Measurements from ENCODE around the gene RARA.

RARA gene

DNA sequence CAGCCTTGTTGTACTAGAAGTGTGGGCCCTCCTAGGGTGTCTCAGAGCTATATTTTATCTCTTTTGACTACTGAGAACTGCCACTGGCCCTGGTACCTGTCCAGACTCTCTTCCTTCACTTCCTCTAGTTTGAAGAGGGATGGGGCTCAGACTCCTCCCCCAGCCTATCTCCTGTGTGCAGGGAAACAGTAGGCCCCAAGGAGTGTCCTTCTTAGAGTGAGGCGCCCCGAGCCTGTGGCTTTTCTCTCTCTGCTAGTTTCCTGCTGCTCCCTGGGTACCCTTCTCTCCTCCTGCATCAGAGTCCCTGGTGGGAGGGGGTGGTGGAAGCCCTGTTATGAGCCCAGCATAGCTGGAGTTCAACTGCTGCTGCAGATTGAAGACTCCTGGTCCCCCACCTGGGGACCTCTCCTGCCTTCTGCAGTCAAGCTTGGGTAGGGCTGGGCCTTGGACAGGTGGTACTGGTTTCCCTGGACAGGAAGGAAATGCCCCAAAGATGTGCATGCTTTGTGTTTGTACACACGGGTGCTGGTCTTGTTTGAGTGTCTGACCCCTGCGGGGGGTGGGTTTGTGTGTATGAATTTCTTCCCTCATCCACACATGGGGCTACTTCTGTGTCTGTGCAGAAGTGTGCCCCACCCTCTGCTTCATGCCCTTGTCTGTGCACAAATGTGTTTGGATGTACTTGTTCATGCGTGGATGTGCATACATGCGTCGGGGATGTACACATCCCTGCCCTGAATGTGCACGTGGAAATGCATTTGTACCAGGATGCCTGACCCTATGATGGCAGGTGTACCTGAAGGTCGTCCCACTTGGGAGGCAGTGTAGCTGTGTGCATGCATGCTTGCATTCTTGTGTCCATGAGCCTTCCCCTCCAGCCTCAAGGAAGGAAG is 6.9 kb downstream of the RARA start:
- Histone ChIP-seq H3K27me3 (ENCODE audit: low read depth) (no peaks in the 10 kb centered on the region), H3K4me1 (peaks cover 11% of the 10 kb centered on the region), H3K9me3 (no peaks in the 10 kb centered on the region), H3K4me3 (no peak overlapping the region), H3K36me3 (replicated peaks) (peaks cover 3% of the 10 kb centered on the region; the same call in 1 of the 2 replicates)
- DNase-seq (ENCODE audit: low spot score in 2 of 2), result no peak
- in situ Hi-C loops (cut with MboI; ENCODE audit: low sequenced_read_pairs), result no loop called here

GRCh38 chr17:40316571-40317344 is 7.8 kb downstream of the RARA start:
- H3K4me1 ChIP-seq, result peaks cover 11% of the 10 kb centered on the region

DNA sequence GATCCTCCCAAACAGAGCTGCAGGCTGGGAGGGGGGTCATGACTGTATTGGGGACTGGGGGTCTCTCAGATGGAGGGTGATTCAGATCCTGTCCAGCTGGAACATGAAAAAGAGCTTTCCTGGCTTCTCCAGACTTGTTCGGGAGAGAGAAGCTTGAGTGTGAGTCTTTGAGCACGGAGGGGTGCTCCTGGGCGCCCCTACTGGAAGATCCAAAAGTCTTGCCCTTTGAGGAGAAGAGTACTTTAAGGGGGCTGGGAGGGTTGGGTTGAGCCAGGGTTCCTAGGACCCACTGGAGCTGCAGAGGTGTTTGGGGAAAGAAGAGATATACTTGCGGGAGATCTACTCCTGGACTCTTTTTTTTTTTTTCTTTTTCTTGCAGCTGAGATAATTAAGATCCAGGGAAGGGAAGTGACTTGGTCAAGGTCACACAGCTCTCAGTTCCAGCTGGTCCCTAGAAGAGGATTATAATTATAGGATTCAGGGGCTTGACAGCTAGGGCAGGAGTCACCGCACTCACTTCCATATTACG is 8.4 kb downstream of the RARA start:
- DNase-seq (ENCODE audit: low spot score in 2 of 2), result peak; percentile 42 to 73
- peaks cover 11% of the 10 kb centered on the region for H3K4me1 ChIP-seq
- in situ Hi-C loops (cut with MboI; ENCODE audit: low sequenced_read_pairs), result no loop called here

More at GRCh38 chr17:40316571-40317344, 7.8 kb downstream of the RARA start:
- in situ Hi-C loops (cut with MboI; ENCODE audit: low sequenced_read_pairs), result no loop called here
- no peak for DNase-seq (ENCODE audit: low spot score in 2 of 2)
- Histone ChIP-seq H3K9me3 (no peaks in the 10 kb centered on the region), H3K4me3 (no peak overlapping the region), H3K27me3 (ENCODE audit: low read depth) (no peaks in the 10 kb centered on the region), H3K36me3 (replicated peaks) (peaks cover 3% of the 10 kb centered on the region; the same call in 1 of the 2 replicates)

DNA sequence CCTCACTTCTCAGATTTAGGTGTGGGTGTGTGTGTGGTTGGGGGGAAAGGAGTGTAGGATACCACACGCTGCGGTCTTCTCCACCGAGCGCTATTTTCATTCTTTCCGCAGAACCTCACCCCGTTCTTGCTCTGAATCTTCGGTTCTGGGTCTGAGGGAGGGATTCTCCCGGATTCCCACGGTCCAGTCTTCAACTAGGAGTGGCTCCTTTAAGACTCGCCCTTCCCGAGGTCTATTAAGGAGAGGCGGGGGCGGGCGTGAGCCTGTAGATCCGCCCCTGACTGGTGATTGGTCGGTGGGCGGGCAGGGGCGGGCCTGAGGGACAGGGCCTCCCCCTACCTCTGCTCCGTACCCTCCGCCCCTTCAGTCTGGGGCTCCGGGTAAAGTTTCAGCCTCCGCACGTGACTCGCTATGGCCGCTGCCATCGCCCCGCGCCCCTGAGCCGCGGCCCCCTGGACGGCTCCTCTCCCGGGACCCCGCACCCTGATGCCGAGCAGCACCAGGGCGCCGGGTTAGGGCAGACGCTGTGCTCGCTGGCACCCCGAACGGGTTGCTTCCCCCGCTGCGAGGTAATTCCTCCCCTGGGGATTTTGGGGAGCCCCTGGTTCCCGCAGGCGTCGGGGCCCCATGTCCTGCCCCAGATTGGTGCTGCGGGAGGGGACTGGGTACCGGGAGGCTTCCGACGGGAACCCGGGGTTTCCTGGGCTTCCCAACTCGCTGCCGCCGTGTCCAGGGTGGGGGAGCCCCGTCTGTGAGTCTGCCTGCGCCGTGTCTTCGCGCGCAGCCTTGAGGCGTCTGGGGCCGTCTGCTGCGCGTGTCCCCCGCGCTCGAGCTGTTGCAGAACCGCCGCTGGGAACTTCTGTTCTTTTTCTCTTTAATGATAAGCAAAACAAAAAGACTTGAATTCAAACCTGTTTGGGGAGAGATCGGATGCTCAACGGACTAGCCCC is 9.2 kb downstream of the RARA start:
- Histone ChIP-seq H3K27me3 (ENCODE audit: low read depth) (no peaks in the 10 kb centered on the region), H3K36me3 (replicated peaks) (peaks cover 3% of the 10 kb centered on the region; the same call in 1 of the 2 replicates), H3K9me3 (no peaks in the 10 kb centered on the region), H3K4me1 (peaks cover 11% of the 10 kb centered on the region), H3K4me3 (peak overlapping the region; percentile 93)
- in situ Hi-C loops (cut with MboI; ENCODE audit: low sequenced_read_pairs), result no loop called here
- DNase-seq (ENCODE audit: low spot score in 2 of 2), result peak; percentile 96 to 97

More for the DNA sequence above, 8.4 kb downstream of the RARA start:
- Histone ChIP-seq H3K4me3 (peak overlapping the region; percentile 93), H3K27me3 (ENCODE audit: low read depth) (no peaks in the 10 kb centered on the region), H3K36me3 (replicated peaks) (peaks cover 3% of the 10 kb centered on the region; the same call in 1 of the 2 replicates), H3K9me3 (no peaks in the 10 kb centered on the region)

- no peaks in the 10 kb centered on the region for H3K9me3 ChIP-seq
- peak overlapping the region; percentile 93 for H3K4me3 ChIP-seq
- peaks cover 11% of the 10 kb centered on the region for H3K4me1 ChIP-seq
- H3K36me3 ChIP-seq (replicated peaks), result peaks cover 3% of the 10 kb centered on the region; the same call in 1 of the 2 replicates
- no peak for DNase-seq (ENCODE audit: low spot score in 2 of 2)
- in situ Hi-C loops (cut with MboI; ENCODE audit: low sequenced_read_pairs), result no loop called here
- H3K27me3 ChIP-seq (ENCODE audit: low read depth), result no peaks in the 10 kb centered on the region
Measured at GRCh38 chr17:40318830-40319391, 9.9 kb downstream of the RARA start.

- Histone ChIP-seq H3K36me3 (replicated peaks) (peaks cover 3% of the 10 kb centered on the region; the same call in 1 of the 2 replicates), H3K9me3 (no peaks in the 10 kb centered on the region), H3K27me3 (ENCODE audit: low read depth) (no peaks in the 10 kb centered on the region), H3K4me3 (no peak overlapping the region), H3K4me1 (peaks cover 11% of the 10 kb centered on the region)
- in situ Hi-C loops (cut with MboI; ENCODE audit: low sequenced_read_pairs), result no loop called here
- no peak for DNase-seq (ENCODE audit: low spot score in 2 of 2)
Measured at GRCh38 chr17:40319651-40320540, 10.9 kb downstream of the RARA start.

- no peaks in the 10 kb centered on the region for H3K27me3 ChIP-seq (ENCODE audit: low read depth)
- peaks cover 3% of the 10 kb centered on the region; the same call in 1 of the 2 replicates for H3K36me3 ChIP-seq (replicated peaks)
- H3K9me3 ChIP-seq, result no peaks in the 10 kb centered on the region
- no peak overlapping the region for H3K4me3 ChIP-seq
- DNase-seq (ENCODE audit: low spot score in 2 of 2), result no peak
- peaks cover 11% of the 10 kb centered on the region for H3K4me1 ChIP-seq
- in situ Hi-C loops (cut with MboI; ENCODE audit: low sequenced_read_pairs), result no loop called here
Measured at GRCh38 chr17:40320756-40321523, 12.0 kb downstream of the RARA start.

GRCh38 chr17:40321524-40321929 is 12.5 kb downstream of the RARA start:
- no peak for DNase-seq (ENCODE audit: low spot score in 2 of 2)
- Histone ChIP-seq H3K4me3 (no peak overlapping the region), H3K4me1 (peaks cover 11% of the 10 kb centered on the region), H3K9me3 (no peaks in the 10 kb centered on the region), H3K36me3 (replicated peaks) (peaks cover 3% of the 10 kb centered on the region; the same call in 1 of the 2 replicates), H3K27me3 (ENCODE audit: low read depth) (no peaks in the 10 kb centered on the region)
- in situ Hi-C loops (cut with MboI; ENCODE audit: low sequenced_read_pairs), result no loop called here

GRCh38 chr17:40321961-40322357 is 13.0 kb downstream of the RARA start:
- DNase-seq (ENCODE audit: low spot score in 2 of 2), result no peak
- Histone ChIP-seq H3K4me3 (no peak overlapping the region), H3K9me3 (no peaks in the 10 kb centered on the region), H3K36me3 (replicated peaks) (peaks cover 3% of the 10 kb centered on the region; the same call in 1 of the 2 replicates), H3K27me3 (ENCODE audit: low read depth) (no peaks in the 10 kb centered on the region), H3K4me1 (peaks cover 11% of the 10 kb centered on the region)
- in situ Hi-C loops (cut with MboI; ENCODE audit: low sequenced_read_pairs), result no loop called here

DNA sequence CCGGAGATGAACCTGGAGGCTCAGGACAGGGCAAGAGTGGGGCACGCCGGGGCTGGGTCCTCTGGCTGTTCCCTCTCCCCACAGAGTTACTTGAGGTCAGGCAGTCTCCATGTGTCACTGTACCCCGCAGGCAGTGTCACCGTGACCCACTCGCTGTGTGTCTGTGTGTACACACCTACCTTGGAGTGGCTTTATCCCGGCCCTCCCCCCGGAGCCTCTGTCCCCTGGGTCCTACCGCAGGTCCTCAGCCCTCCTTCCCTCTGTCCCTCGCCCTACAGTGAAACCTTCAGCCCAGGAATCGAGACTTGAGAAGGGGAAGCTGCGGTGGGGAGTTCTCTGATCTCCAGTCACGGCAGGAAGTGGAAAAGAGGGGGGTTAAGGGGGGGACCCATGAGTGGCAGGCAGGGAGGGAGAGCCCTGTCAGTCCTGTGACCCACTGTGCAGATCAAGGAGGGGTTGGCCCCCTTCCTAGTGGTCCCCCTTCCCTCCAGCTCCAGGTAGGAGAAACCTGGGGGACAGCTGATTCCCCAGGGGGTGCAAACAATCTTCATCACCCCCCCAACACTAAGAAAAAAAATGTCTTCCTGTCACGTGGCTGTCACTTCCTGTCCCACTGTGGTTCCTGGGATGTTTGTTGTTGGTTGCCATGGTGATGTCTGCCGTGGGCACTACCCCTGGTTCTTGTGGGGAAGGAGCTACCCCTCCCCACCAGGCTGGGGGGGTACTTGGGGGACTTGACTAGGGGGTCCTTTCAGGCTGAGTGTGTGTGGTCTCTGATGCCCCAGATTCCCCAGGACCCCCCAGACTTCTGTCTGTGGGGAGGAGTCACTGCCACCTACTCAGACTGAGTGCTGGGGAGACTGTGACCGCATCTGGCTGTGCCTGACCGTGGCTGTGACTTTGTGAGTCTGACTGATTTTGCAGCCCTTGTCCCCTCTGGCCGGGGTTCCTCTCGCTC is 13.7 kb downstream of the RARA start:
- Histone ChIP-seq H3K9me3 (no peaks in the 10 kb centered on the region), H3K4me3 (no peak overlapping the region), H3K36me3 (replicated peaks) (peaks cover 3% of the 10 kb centered on the region; the same call in 1 of the 2 replicates), H3K27me3 (ENCODE audit: low read depth) (no peaks in the 10 kb centered on the region), H3K4me1 (peaks cover 5% of the 10 kb centered on the region)
- in situ Hi-C loops (cut with MboI; ENCODE audit: low sequenced_read_pairs), result no loop called here
- peak in 1 of 2 experiments; percentile 63 for DNase-seq (ENCODE audit: low spot score in 2 of 2)
